Measurements from ENCODE around the gene GNB1L.

GRCh38 chr22:19751497-19752245 lies 103.0 kb downstream of the GNB1L start:
- TF ChIP-seq, protein P1, sequence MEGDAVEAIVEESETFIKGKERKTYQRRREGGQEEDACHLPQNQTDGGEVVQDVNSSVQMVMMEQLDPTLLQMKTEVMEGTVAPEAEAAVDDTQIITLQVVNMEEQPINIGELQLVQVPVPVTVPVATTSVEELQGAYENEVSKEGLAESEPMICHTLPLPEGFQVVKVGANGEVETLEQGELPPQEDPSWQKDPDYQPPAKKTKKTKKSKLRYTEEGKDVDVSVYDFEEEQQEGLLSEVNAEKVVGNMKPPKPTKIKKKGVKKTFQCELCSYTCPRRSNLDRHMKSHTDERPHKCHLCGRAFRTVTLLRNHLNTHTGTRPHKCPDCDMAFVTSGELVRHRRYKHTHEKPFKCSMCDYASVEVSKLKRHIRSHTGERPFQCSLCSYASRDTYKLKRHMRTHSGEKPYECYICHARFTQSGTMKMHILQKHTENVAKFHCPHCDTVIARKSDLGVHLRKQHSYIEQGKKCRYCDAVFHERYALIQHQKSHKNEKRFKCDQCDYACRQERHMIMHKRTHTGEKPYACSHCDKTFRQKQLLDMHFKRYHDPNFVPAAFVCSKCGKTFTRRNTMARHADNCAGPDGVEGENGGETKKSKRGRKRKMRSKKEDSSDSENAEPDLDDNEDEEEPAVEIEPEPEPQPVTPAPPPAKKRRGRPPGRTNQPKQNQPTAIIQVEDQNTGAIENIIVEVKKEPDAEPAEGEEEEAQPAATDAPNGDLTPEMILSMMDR (IDR thresholded peaks at IDR 0.05), result no peak
- TF ChIP-seq POLR2A (IDR thresholded peaks at IDR 0.05), result no peak
- TF ChIP-seq POLR2AphosphoS5 (IDR thresholded peaks at IDR 0.05), result no peak

Data from gastroesophageal sphincter (tissue), 3 donors.